ENCODE measurements around the gene GRIFIN.

GRIFIN gene

DNA sequence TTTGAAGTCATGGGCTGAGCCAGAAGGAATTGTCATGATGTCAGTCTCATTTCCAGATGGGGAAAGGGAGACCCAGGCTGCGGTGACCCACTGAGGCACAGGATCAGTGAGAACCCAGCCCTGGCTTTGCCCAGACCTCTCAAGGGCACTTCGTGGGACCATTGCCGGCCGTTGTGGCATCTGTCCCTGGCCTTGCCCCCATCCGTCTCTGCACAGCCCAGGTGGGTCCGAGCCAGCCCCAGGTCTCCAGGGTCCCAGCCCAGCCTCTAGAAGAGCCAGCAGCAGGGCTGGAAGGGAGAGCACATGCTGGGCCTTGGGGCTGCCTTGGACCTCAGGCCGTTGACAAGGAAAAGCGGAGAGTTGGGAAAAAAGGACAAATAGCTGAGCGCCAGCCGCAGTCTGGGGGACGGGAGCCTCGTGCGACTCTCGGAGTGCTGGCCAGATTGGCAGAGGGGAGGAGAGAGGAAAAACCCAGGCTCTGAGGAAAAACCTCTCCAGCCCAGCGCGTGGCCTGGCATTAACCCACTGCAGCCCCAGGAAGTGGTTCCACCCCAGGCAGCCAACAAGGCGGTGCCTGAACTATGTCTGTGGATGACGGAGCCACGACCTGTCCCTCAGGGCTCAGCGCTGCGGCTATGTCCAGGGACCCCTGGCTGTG, 30.2 kb downstream of the GRIFIN start:
- H2AFZ ChIP-seq (ENCODE audit: low read length): no peak overlapping the region
- peaks cover 24% of the 10 kb centered on the region; the same call in 1 of the 2 replicates for H3K36me3 ChIP-seq (ENCODE audit: insufficient read depth, low read length)
- H3F3A ChIP-seq (ENCODE audit: low read depth): no peaks in the 10 kb centered on the region
- TF ChIP-seq EZH2phosphoT487 (IDR thresholded peaks at IDR 0.05; ENCODE audit: borderline replicate concordance): no peak
- no peaks in the 10 kb centered on the region for H3K9me3 ChIP-seq (ENCODE audit: insufficient read depth, low read depth, low read length)
- no peaks in the 10 kb centered on the region for H3K27me3 ChIP-seq (ENCODE audit: insufficient read depth, low read length, poor library complexity, severe bottlenecking)
- H3K4me1 ChIP-seq (ENCODE audit: insufficient read depth, low read length, poor library complexity, severe bottlenecking): no peaks in the 10 kb centered on the region
- no peaks in the 10 kb centered on the region for H3K9me2 ChIP-seq (replicated peaks; ENCODE audit: low read depth, low read length)
- H3K4me2 ChIP-seq (ENCODE audit: low read depth, low read length, poor library complexity, severe bottlenecking): no peak overlapping the region
- peaks cover 10% of the 10 kb centered on the region for H4K20me1 ChIP-seq (ENCODE audit: insufficient read depth, low read length, poor library complexity, severe bottlenecking)
- no peak overlapping the region for H3K9ac ChIP-seq (ENCODE audit: low read depth, low read length, poor library complexity, severe bottlenecking)
- H3K4me3 ChIP-seq (ENCODE audit: low read length, poor library complexity, severe bottlenecking): no peak overlapping the region
- peaks cover 2% of the 10 kb centered on the region; the same call in 1 of the 2 replicates for H3K79me2 ChIP-seq (ENCODE audit: insufficient read depth, low read length)

DNA sequence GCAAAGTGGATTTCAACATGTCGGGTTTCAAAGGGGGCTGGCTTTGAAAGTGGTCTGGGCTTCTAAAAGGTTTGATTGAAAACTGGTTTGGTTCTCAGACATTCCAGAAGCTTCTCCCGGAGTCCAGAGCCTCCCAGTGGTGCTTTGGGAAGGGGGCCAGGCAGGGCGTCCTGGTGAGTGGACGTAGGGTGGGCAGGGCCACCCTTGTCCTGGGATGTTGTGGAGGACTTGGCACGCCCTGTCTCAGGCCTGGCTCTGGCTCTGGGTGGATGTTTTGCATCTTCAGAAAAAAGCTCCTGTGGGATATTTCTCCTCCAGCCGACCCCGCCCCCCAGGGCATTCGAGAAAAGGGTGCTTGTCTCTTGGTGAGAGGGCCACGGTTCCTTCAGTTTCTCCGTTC, 31.2 kb downstream of the GRIFIN start:
- TF ChIP-seq, protein P1, sequence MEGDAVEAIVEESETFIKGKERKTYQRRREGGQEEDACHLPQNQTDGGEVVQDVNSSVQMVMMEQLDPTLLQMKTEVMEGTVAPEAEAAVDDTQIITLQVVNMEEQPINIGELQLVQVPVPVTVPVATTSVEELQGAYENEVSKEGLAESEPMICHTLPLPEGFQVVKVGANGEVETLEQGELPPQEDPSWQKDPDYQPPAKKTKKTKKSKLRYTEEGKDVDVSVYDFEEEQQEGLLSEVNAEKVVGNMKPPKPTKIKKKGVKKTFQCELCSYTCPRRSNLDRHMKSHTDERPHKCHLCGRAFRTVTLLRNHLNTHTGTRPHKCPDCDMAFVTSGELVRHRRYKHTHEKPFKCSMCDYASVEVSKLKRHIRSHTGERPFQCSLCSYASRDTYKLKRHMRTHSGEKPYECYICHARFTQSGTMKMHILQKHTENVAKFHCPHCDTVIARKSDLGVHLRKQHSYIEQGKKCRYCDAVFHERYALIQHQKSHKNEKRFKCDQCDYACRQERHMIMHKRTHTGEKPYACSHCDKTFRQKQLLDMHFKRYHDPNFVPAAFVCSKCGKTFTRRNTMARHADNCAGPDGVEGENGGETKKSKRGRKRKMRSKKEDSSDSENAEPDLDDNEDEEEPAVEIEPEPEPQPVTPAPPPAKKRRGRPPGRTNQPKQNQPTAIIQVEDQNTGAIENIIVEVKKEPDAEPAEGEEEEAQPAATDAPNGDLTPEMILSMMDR (conservative IDR thresholded peaks at IDR 0.05; ENCODE audit: low read length): no peak
- no peak for TF ChIP-seq EZH2phosphoT487 (IDR thresholded peaks at IDR 0.05; ENCODE audit: borderline replicate concordance)
- H3K4me1 ChIP-seq (ENCODE audit: insufficient read depth, low read length, poor library complexity, severe bottlenecking): no peaks in the 10 kb centered on the region
- H3K4me2 ChIP-seq (ENCODE audit: low read depth, low read length, poor library complexity, severe bottlenecking): no peak overlapping the region
- no peaks in the 10 kb centered on the region for H3K9me3 ChIP-seq (ENCODE audit: insufficient read depth, low read depth, low read length)
- no peaks in the 10 kb centered on the region for H3K9me2 ChIP-seq (replicated peaks; ENCODE audit: low read depth, low read length)
- peaks cover 12% of the 10 kb centered on the region; the same call in 1 of the 2 replicates for H3K79me2 ChIP-seq (ENCODE audit: insufficient read depth, low read length)
- no peak overlapping the region for H3K9ac ChIP-seq (ENCODE audit: low read depth, low read length, poor library complexity, severe bottlenecking)
- no peaks in the 10 kb centered on the region for H3F3A ChIP-seq (ENCODE audit: low read depth)
- peaks cover 20% of the 10 kb centered on the region for H4K20me1 ChIP-seq (ENCODE audit: insufficient read depth, low read length, poor library complexity, severe bottlenecking)
- H2AFZ ChIP-seq (ENCODE audit: low read length): no peak overlapping the region
- peaks cover 32% of the 10 kb centered on the region; the same call in 1 of the 2 replicates for H3K36me3 ChIP-seq (ENCODE audit: insufficient read depth, low read length)
- H3K27me3 ChIP-seq (ENCODE audit: insufficient read depth, low read length, poor library complexity, severe bottlenecking): no peaks in the 10 kb centered on the region
- H3K4me3 ChIP-seq (ENCODE audit: low read length, poor library complexity, severe bottlenecking): no peak overlapping the region

DNA sequence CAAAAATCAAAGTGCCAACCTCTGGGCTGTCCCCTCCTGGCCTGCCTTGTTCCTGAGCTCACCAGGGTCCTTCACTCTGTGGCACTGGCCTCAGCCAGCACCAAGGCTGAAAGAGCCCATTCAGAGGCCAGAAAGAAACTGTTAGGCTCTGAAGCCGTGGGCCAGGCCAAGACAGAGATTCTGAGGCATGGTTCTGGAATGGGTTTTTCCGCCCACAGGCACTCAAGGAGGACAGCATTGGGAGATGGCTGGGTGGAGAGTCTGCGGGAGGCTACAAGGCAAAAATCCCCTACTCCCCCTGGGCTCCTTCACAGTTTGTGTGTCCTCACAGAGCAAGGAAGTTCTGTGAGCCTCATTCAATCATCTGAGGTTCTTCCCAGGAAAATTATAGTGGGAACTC, 31.7 kb downstream of the GRIFIN start:
- TF ChIP-seq, protein P1 (conservative IDR thresholded peaks at IDR 0.05; ENCODE audit: low read length): no peak
- TF ChIP-seq EZH2phosphoT487 (IDR thresholded peaks at IDR 0.05; ENCODE audit: borderline replicate concordance): no peak
- H3K79me2 ChIP-seq (ENCODE audit: insufficient read depth, low read length): peaks cover 16% of the 10 kb centered on the region; the same call in 1 of the 2 replicates
- H3K4me3 ChIP-seq (ENCODE audit: low read length, poor library complexity, severe bottlenecking): no peak overlapping the region
- no peaks in the 10 kb centered on the region for H3K9me3 ChIP-seq (ENCODE audit: insufficient read depth, low read depth, low read length)
- H3K4me2 ChIP-seq (ENCODE audit: low read depth, low read length, poor library complexity, severe bottlenecking): no peak overlapping the region
- H4K20me1 ChIP-seq (ENCODE audit: insufficient read depth, low read length, poor library complexity, severe bottlenecking): peaks cover 20% of the 10 kb centered on the region
- no peaks in the 10 kb centered on the region for H3F3A ChIP-seq (ENCODE audit: low read depth)
- H3K9ac ChIP-seq (ENCODE audit: low read depth, low read length, poor library complexity, severe bottlenecking): no peak overlapping the region
- H3K27me3 ChIP-seq (ENCODE audit: insufficient read depth, low read length, poor library complexity, severe bottlenecking): no peaks in the 10 kb centered on the region
- no peaks in the 10 kb centered on the region for H3K9me2 ChIP-seq (replicated peaks; ENCODE audit: low read depth, low read length)
- no peaks in the 10 kb centered on the region for H3K4me1 ChIP-seq (ENCODE audit: insufficient read depth, low read length, poor library complexity, severe bottlenecking)
- H2AFZ ChIP-seq (ENCODE audit: low read length): no peak overlapping the region
- peaks cover 35% of the 10 kb centered on the region; the same call in 1 of the 2 replicates for H3K36me3 ChIP-seq (ENCODE audit: insufficient read depth, low read length)

DNA sequence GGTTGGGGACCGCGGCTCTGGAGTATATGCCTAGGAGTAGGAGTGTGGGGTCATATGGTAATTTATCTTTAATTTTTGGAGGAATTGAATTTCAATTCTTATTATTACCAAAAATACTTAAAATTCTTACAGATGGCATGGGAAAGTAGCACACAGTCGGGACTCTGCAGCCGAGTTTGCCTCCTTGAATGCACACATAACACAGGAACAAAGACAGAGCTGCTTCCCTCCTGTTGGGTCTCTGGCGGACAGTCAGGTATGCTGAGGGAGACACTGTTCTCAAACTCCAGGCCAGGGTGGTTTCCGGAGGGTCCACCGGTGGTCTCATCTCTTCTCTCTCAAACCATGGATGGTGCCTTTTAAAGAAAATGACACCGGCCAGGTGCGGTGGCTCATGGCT, 32.7 kb downstream of the GRIFIN start:
- Histone ChIP-seq H3K4me1 (ENCODE audit: insufficient read depth, low read length, poor library complexity, severe bottlenecking) (no peaks in the 10 kb centered on the region), H3K27me3 (ENCODE audit: insufficient read depth, low read length, poor library complexity, severe bottlenecking) (no peaks in the 10 kb centered on the region), H2AFZ (ENCODE audit: low read length) (no peak overlapping the region), H3K4me2 (ENCODE audit: low read depth, low read length, poor library complexity, severe bottlenecking) (no peak overlapping the region), H4K20me1 (ENCODE audit: insufficient read depth, low read length, poor library complexity, severe bottlenecking) (peaks cover 28% of the 10 kb centered on the region), H3K9me3 (ENCODE audit: insufficient read depth, low read depth, low read length) (no peaks in the 10 kb centered on the region), H3K36me3 (ENCODE audit: insufficient read depth, low read length) (peaks cover 43% of the 10 kb centered on the region; the same call in 1 of the 2 replicates), H3K9me2 (replicated peaks; ENCODE audit: low read depth, low read length) (no peaks in the 10 kb centered on the region), H3K79me2 (ENCODE audit: insufficient read depth, low read length) (peaks cover 22% of the 10 kb centered on the region), H3F3A (ENCODE audit: low read depth) (no peaks in the 10 kb centered on the region), H3K9ac (ENCODE audit: low read depth, low read length, poor library complexity, severe bottlenecking) (no peak overlapping the region), H3K4me3 (ENCODE audit: low read length, poor library complexity, severe bottlenecking) (no peak overlapping the region)
- TF ChIP-seq, protein P1 (conservative IDR thresholded peaks at IDR 0.05; ENCODE audit: low read length): no peak
- TF ChIP-seq EZH2phosphoT487 (IDR thresholded peaks at IDR 0.05; ENCODE audit: borderline replicate concordance): no peak
